Measurements from ENCODE around the gene UBE2D2. TPM values are rescaled to one million over a fixed set of nuclear protein-coding genes. Genes with fewer than 3 reads are reported as not detected.

The UBE2D2 gene
- total and polyA plus RNA-seq, 2 of the 13 experiments (the other 11 are each of a cell fraction or from before 2014, with no cell fraction given), result 79.1 to 109 TPM

DNA sequence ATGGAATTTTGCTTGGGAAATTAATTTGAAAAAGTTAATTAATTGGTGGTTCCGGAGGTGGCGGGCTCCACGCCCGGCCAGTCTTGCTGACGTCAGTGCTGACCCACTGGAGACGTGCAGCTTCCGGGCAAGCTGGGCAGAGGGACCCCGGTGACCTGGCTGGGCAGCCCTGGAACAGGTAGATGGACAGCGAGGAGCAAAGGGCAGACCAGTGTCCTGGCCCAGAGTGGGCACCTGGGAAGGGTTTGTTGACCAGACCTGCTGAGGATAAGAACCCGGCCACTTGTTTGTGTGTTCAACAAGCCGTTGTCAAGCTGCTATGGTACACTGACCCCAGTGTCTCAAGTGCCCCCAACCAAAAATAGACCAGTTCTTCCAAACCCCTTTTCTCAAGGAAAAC lies 104.5 kb downstream of the UBE2D2 start:
- ChIA-PET POLR2A (interaction anchor here (3.5 kb wide), 1 partner anchor 11 kb away, joined by 12 read pairs; no protein-coding TSS in a partner anchor), CTCF (ENCODE audit: low intra/inter-chr PET ratio, low total read pairs) (no interaction called here)
- peaks cover 80% of the 10 kb centered on the region for H4K20me1 ChIP-seq (ENCODE audit: insufficient read depth, low read length)
- H3K36me3 ChIP-seq (replicated peaks in 1 of 2; ENCODE audit: control insufficient read depth in 1 of 2, insufficient read depth in 2 of 2, low read length in 2 of 2), result peaks cover 13 to 32% of the 10 kb centered on the region in 2 experiments
- WGBS (ENCODE audit: low lambda C conversion rate), result 92% methylated on average over 10 of the region's 11 CpGs
- H2AFZ ChIP-seq (ENCODE audit: low read length), result no peak overlapping the region
- DNase-seq (ENCODE audit: low spot score), result no peak
- no peaks in the 10 kb centered on the region for H3K27me3 ChIP-seq (ENCODE audit: control insufficient read depth in 1 of 2, insufficient read depth in 2 of 2, low read length in 2 of 2)
- FAIRE-seq, result no peak
- H3K9me3 ChIP-seq (ENCODE audit: low read length), result no peaks in the 10 kb centered on the region
- H3K4me3 ChIP-seq (replicated peaks in 1 of 3; ENCODE audit: insufficient read depth in 1 of 3, low read depth in 2 of 3, low read length in 3 of 3), result no peak overlapping the region
- in situ Hi-C loops (cut with HindIII; ENCODE audit: extremely low pct_ligation_motif_present, low pct_unique_long_range_greater_than_20kb), result no loop called here
- intact Hi-C loops (cut with micrococcal nuclease; ENCODE audit: unreplicated experiment), result no loop called here
- no peak overlapping the region for H3K9ac ChIP-seq (ENCODE audit: insufficient read depth, low read depth, low read length)
- no peak overlapping the region for H3K4me2 ChIP-seq (ENCODE audit: low read depth, low read length)
- no peak overlapping the region for H3K27ac ChIP-seq (ENCODE audit: extremely low read length, insufficient read depth, low read length)
- peaks cover 61% of the 10 kb centered on the region for H3K4me1 ChIP-seq (ENCODE audit: insufficient read depth, low read length)
- BruUV-seq (replicated peaks), result no TSS peak
- no peak for ATAC-seq
- TF ChIP-seq ZC3H4 (CRISPR knock-in tag; IDR thresholded peaks at IDR 0.05; ENCODE audit: borderline replicate concordance) (no peak), ZNF766 (CRISPR knock-in tag; IDR thresholded peaks at IDR 0.05; ENCODE audit: borderline replicate concordance) (no peak), ZNF292 (CRISPR knock-in tag; IDR thresholded peaks at IDR 0.05; ENCODE audit: borderline replicate concordance, low read depth) (no peak)
- TF ChIP-seq, protein P1, sequence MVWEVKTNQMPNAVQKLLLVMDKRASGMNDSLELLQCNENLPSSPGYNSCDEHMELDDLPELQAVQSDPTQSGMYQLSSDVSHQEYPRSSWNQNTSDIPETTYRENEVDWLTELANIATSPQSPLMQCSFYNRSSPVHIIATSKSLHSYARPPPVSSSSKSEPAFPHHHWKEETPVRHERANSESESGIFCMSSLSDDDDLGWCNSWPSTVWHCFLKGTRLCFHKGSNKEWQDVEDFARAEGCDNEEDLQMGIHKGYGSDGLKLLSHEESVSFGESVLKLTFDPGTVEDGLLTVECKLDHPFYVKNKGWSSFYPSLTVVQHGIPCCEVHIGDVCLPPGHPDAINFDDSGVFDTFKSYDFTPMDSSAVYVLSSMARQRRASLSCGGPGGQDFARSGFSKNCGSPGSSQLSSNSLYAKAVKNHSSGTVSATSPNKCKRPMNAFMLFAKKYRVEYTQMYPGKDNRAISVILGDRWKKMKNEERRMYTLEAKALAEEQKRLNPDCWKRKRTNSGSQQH (CRISPR knock-in tag; IDR thresholded peaks at IDR 0.05; ENCODE audit: low read depth), result no peak
- TF ChIP-seq, protein P2, sequence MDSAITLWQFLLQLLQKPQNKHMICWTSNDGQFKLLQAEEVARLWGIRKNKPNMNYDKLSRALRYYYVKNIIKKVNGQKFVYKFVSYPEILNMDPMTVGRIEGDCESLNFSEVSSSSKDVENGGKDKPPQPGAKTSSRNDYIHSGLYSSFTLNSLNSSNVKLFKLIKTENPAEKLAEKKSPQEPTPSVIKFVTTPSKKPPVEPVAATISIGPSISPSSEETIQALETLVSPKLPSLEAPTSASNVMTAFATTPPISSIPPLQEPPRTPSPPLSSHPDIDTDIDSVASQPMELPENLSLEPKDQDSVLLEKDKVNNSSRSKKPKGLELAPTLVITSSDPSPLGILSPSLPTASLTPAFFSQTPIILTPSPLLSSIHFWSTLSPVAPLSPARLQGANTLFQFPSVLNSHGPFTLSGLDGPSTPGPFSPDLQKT (CRISPR knock-in tag; IDR thresholded peaks at IDR 0.05; ENCODE audit: borderline replicate concordance), result no peak
- TF ChIP-seq, protein P3, sequence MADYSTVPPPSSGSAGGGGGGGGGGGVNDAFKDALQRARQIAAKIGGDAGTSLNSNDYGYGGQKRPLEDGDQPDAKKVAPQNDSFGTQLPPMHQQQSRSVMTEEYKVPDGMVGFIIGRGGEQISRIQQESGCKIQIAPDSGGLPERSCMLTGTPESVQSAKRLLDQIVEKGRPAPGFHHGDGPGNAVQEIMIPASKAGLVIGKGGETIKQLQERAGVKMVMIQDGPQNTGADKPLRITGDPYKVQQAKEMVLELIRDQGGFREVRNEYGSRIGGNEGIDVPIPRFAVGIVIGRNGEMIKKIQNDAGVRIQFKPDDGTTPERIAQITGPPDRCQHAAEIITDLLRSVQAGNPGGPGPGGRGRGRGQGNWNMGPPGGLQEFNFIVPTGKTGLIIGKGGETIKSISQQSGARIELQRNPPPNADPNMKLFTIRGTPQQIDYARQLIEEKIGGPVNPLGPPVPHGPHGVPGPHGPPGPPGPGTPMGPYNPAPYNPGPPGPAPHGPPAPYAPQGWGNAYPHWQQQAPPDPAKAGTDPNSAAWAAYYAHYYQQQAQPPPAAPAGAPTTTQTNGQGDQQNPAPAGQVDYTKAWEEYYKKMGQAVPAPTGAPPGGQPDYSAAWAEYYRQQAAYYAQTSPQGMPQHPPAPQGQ (CRISPR knock-in tag; IDR thresholded peaks at IDR 0.05; ENCODE audit: borderline replicate concordance), result no peak
- TF ChIP-seq, protein P4, sequence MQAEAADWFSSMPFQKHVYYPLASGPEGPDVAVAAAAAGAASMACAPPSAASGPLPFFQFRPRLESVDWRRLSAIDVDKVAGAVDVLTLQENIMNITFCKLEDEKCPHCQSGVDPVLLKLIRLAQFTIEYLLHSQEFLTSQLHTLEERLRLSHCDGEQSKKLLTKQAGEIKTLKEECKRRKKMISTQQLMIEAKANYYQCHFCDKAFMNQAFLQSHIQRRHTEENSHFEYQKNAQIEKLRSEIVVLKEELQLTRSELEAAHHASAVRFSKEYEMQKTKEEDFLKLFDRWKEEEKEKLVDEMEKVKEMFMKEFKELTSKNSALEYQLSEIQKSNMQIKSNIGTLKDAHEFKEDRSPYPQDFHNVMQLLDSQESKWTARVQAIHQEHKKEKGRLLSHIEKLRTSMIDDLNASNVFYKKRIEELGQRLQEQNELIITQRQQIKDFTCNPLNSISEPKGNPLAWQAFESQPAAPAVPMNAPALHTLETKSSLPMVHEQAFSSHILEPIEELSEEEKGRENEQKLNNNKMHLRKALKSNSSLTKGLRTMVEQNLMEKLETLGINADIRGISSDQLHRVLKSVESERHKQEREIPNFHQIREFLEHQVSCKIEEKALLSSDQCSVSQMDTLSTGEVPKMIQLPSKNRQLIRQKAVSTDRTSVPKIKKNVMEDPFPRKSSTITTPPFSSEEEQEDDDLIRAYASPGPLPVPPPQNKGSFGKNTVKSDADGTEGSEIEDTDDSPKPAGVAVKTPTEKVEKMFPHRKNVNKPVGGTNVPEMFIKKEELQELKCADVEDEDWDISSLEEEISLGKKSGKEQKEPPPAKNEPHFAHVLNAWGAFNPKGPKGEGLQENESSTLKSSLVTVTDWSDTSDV (CRISPR knock-in tag; IDR thresholded peaks at IDR 0.05), result no peak
- H3K79me2 ChIP-seq (ENCODE audit: insufficient read depth, low read length), result peaks cover 92% of the 10 kb centered on the region
